ENCODE measurements around the gene FNDC8.
"Not testable (repeated sequence)": the region's sequence is repeated elsewhere in the genome, so short reads cannot be mapped to it uniquely, and the experiment has no call there.

The FNDC8 gene

GRCh38 chr17:35090707-35091106 lies 30.7 kb upstream of the FNDC8 start:
- H3K4me3 ChIP-seq (ENCODE audit: low read depth, low read length); DNase-seq (ENCODE audit: low read depth): not testable (repeated sequence)

- H3K4me3 ChIP-seq (ENCODE audit: low read depth, low read length) = no peak overlapping the region
- peak; percentile 64 for DNase-seq (ENCODE audit: low read depth)
Observed at GRCh38 chr17:35094902-35095301, 26.5 kb upstream of the FNDC8 start.

GRCh38 chr17:35095741-35096140 lies 25.7 kb upstream of the FNDC8 start:
- no peak for DNase-seq (ENCODE audit: low read depth)
- no peak overlapping the region for H3K4me3 ChIP-seq (ENCODE audit: low read depth, low read length)

GRCh38 chr17:35097776-35098175 lies 23.6 kb upstream of the FNDC8 start:
- no peak overlapping the region for H3K4me3 ChIP-seq (ENCODE audit: low read depth, low read length)
- DNase-seq (ENCODE audit: low read depth) = no peak

- no peak for DNase-seq (ENCODE audit: low read depth)
- H3K4me3 ChIP-seq (ENCODE audit: low read depth, low read length) = no peak overlapping the region
Observed at GRCh38 chr17:35099908-35100307, 21.5 kb upstream of the FNDC8 start.

GRCh38 chr17:35101036-35101435 lies 20.4 kb upstream of the FNDC8 start:
- no peak for DNase-seq (ENCODE audit: low read depth)
- H3K4me3 ChIP-seq (ENCODE audit: low read depth, low read length) = no peak overlapping the region

GRCh38 chr17:35101725-35102124 lies 19.7 kb upstream of the FNDC8 start:
- no peak overlapping the region for H3K4me3 ChIP-seq (ENCODE audit: low read depth, low read length)
- no peak for DNase-seq (ENCODE audit: low read depth)

- no peak overlapping the region for H3K4me3 ChIP-seq (ENCODE audit: low read depth, low read length)
- no peak for DNase-seq (ENCODE audit: low read depth)
Observed at GRCh38 chr17:35103271-35103670, 18.1 kb upstream of the FNDC8 start.

GRCh38 chr17:35104844-35105450 lies 16.5 kb upstream of the FNDC8 start:
- no peak for DNase-seq (ENCODE audit: low read depth)
- H3K4me3 ChIP-seq (ENCODE audit: low read depth, low read length) = no peak overlapping the region

- not testable (repeated sequence) for DNase-seq (ENCODE audit: low read depth); H3K4me3 ChIP-seq (ENCODE audit: low read depth, low read length)
Observed at GRCh38 chr17:35110791-35111190, 10.6 kb upstream of the FNDC8 start.

GRCh38 chr17:35116845-35117244 lies 4.6 kb upstream of the FNDC8 start:
- no peak for DNase-seq (ENCODE audit: low read depth)
- no peak overlapping the region for H3K4me3 ChIP-seq (ENCODE audit: low read depth, low read length)

GRCh38 chr17:35117984-35118383 lies 3.4 kb upstream of the FNDC8 start:
- H3K4me3 ChIP-seq (ENCODE audit: low read depth, low read length) = no peak overlapping the region
- no peak for DNase-seq (ENCODE audit: low read depth)

- peak within 1 kb of the TSS; percentile 79 for H3K4me3 ChIP-seq (ENCODE audit: low read depth, low read length)
- no peak for DNase-seq (ENCODE audit: low read depth)
Observed at GRCh38 chr17:35119370-35120165, 1.8 kb upstream of the FNDC8 start, which contains the start of gene RAD51D. RAD51D (minus strand) TSS chr17:35119860; CDS start chr17:35119613, 247 bp downstream.

GRCh38 chr17:35127751-35128514 lies 6.5 kb downstream of the FNDC8 start:
- DNase-seq (ENCODE audit: low read depth) = no peak
- no peak overlapping the region for H3K4me3 ChIP-seq (ENCODE audit: low read depth, low read length)

- DNase-seq (ENCODE audit: low read depth) = no peak
- H3K4me3 ChIP-seq (ENCODE audit: low read depth, low read length) = no peak overlapping the region
Observed at GRCh38 chr17:35129154-35129972, 7.9 kb downstream of the FNDC8 start.

- H3K4me3 ChIP-seq (ENCODE audit: low read depth, low read length) = no peak overlapping the region
- no peak for DNase-seq (ENCODE audit: low read depth)
Observed at GRCh38 chr17:35129973-35130351, 8.5 kb downstream of the FNDC8 start.

GRCh38 chr17:35130392-35130791 lies 9.0 kb downstream of the FNDC8 start:
- no peak overlapping the region for H3K4me3 ChIP-seq (ENCODE audit: low read depth, low read length)
- no peak for DNase-seq (ENCODE audit: low read depth)

- H3K4me3 ChIP-seq (ENCODE audit: low read depth, low read length) = no peak overlapping the region
- no peak for DNase-seq (ENCODE audit: low read depth)
Observed at GRCh38 chr17:35132099-35132498, 10.7 kb downstream of the FNDC8 start.

GRCh38 chr17:35132816-35133550 lies 11.6 kb downstream of the FNDC8 start:
- DNase-seq (ENCODE audit: low read depth) = no peak
- no peak overlapping the region for H3K4me3 ChIP-seq (ENCODE audit: low read depth, low read length)
